COLO668 (cell line): ENCODE results near the gene GOPC.
"Not testable (repeated sequence)": the region's sequence is repeated elsewhere in the genome, so short reads cannot be mapped to it uniquely, and the experiment has no call there.

Source experiments
- DNase-seq: peaks from one replicate; lab custom pipeline; 2025; ENCODE audit not compliant: unreplicated experiment; lab: John Stamatoyannopoulos, UW

Gene GOPC

GRCh38 chr6:117518870-117519269 lies 83.4 kb downstream of the GOPC start:
- no peak for DNase-seq

GRCh38 chr6:117517995-117518394 lies 84.3 kb downstream of the GOPC start:
- DNase-seq, result not testable (repeated sequence)

GRCh38 chr6:117515326-117515725 lies 87.0 kb downstream of the GOPC start:
- no peak for DNase-seq

GRCh38 chr6:117514655-117515054 lies 87.7 kb downstream of the GOPC start:
- DNase-seq, result no peak

GRCh38 chr6:117513778-117514365 lies 88.4 kb downstream of the GOPC start:
- DNase-seq, result no peak

- DNase-seq, result no peak
These were observed 89.2 kb downstream of the GOPC start for GRCh38 chr6:117512987-117513573.

GRCh38 chr6:117512056-117512828 lies 90.1 kb downstream of the GOPC start:
- DNase-seq, result no peak
